Stimulated activated effector memory CD8-positive, alpha-beta T cell treated with anti-CD3 and anti-CD28 coated beads, Interleukin-12 subunit alpha, Interleukin-12 subunit beta, amount 100 ng/mL, for 72 hours (primary cell): ENCODE data around the gene MCM8.

ENCODE experiments used
- ATAC-seq: fragments of 150-1000 bp; cut with Tn5 transposase; 2 replicates; pipeline ENCODE4 v1.10.0; 2021
- DNase-seq, 2 donors: peaks; one replicate each; pipeline ENCODE4 v3.0.0; 2021 to 2022; ENCODE audit warnings: low spot score in 2 of 2
- H3K27ac Mint-ChIP-seq: one replicate; pipeline ENCODE4 v1.8.0; 2022; ENCODE audit warnings: mild to moderate bottlenecking, mixed read lengths
- H3K36me3 Mint-ChIP-seq: one replicate; pipeline ENCODE4 v1.8.0; 2022; ENCODE audit warnings: mild to moderate bottlenecking, mixed read lengths
- H3K4me1 Mint-ChIP-seq: one replicate; pipeline ENCODE4 v1.8.0; 2022; ENCODE audit warnings: mixed read lengths
- H3K4me3 Mint-ChIP-seq: one replicate; pipeline ENCODE4 v1.8.0; 2022; ENCODE audit warnings: mild to moderate bottlenecking, mixed read lengths
- H3K9me3 Mint-ChIP-seq: one replicate; pipeline ENCODE4 v1.8.0; 2022; ENCODE audit warnings: mixed read lengths

The MCM8 gene

DNA sequence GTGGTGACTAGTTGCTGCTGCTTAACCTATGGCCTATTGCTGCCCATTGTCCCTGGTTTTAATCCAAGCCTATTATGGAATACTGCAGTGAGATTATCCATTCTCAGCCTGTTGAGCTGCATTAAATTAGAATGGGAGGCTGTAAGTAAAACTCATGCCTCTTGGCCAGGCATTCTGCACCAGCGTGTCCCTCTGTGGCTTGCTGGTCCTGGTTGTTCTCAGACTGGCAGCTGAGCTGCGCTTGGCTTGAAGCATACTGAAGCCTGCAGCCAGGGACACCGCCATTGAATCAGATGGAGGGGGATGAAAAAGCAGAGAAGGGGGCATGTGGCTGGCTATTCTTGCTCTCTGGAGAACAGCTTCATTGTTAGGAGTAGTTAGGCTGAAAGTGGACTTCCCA lies 87.8 kb downstream of the MCM8 start:
- Mint-ChIP-seq H3K27ac (no peak overlapping the region), H3K36me3 (peaks cover 76% of the 10 kb centered on the region), H3K4me3 (no peak overlapping the region), H3K9me3 (no peaks in the 10 kb centered on the region), H3K4me1 (peaks cover 5% of the 10 kb centered on the region)
- no peak for ATAC-seq
- no peak for DNase-seq

GRCh38 chr20:6039766-6040165 lies 89.3 kb downstream of the MCM8 start:
- Mint-ChIP-seq H3K36me3 (peaks cover 61% of the 10 kb centered on the region), H3K4me1 (peaks cover under 1% of the 10 kb centered on the region), H3K4me3 (no peak overlapping the region), H3K9me3 (no peaks in the 10 kb centered on the region), H3K27ac (no peak overlapping the region)
- no peak for DNase-seq
- no peak for ATAC-seq

GRCh38 chr20:6040540-6040939 lies 90.1 kb downstream of the MCM8 start:
- Mint-ChIP-seq H3K27ac (no peak overlapping the region), H3K9me3 (no peaks in the 10 kb centered on the region), H3K36me3 (peaks cover 53% of the 10 kb centered on the region), H3K4me3 (no peak overlapping the region), H3K4me1 (no peaks in the 10 kb centered on the region)
- DNase-seq, result no peak
- no peak for ATAC-seq

- H3K9me3 Mint-ChIP-seq, result no peaks in the 10 kb centered on the region
- no peaks in the 10 kb centered on the region for H3K4me1 Mint-ChIP-seq
- H3K4me3 Mint-ChIP-seq, result no peak overlapping the region
- H3K27ac Mint-ChIP-seq, result no peak overlapping the region
- no peak for ATAC-seq
- no peak for DNase-seq
- peaks cover 47% of the 10 kb centered on the region for H3K36me3 Mint-ChIP-seq
These were observed 90.7 kb downstream of the MCM8 start for GRCh38 chr20:6040958-6041807.

DNA sequence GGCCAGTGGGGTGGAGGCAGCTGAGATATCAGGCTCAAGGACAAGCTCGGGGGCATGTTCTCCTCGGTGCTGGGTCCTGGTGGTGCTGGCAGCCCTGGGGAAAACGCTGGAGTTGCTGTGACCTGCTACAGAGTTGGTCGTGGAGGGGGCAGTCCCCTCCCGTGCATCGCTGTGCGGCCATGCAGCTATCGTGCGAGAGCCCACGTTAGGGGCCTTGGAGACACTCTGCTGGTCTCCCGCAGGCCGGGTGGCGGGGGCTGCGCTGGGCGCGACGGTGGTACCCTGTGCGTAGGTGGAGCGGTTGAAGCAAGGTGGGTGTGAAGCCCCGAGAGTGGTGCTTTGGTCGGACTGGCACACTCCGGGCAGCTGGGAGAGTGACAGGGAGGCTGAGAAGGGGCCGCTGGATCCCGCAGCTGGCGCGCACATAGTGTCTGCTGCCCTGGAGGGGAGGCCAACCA lies 91.4 kb downstream of the MCM8 start:
- H3K4me3 Mint-ChIP-seq, result no peak overlapping the region
- H3K36me3 Mint-ChIP-seq, result peaks cover 40% of the 10 kb centered on the region
- DNase-seq, result no peak
- no peak overlapping the region for H3K27ac Mint-ChIP-seq
- H3K9me3 Mint-ChIP-seq, result no peaks in the 10 kb centered on the region
- no peak for ATAC-seq
- H3K4me1 Mint-ChIP-seq, result no peaks in the 10 kb centered on the region

GRCh38 chr20:6044115-6044514 lies 93.7 kb downstream of the MCM8 start:
- DNase-seq (no peak), ATAC-seq (no peak)
- Mint-ChIP-seq H3K36me3 (peaks cover 19% of the 10 kb centered on the region), H3K4me1 (no peaks in the 10 kb centered on the region), H3K9me3 (no peaks in the 10 kb centered on the region), H3K4me3 (no peak overlapping the region), H3K27ac (no peak overlapping the region)

- H3K27ac Mint-ChIP-seq, result no peak overlapping the region
- ATAC-seq (no peak), DNase-seq (no peak)
- H3K9me3 Mint-ChIP-seq, result no peaks in the 10 kb centered on the region
- no peaks in the 10 kb centered on the region for H3K4me1 Mint-ChIP-seq
- no peak overlapping the region for H3K4me3 Mint-ChIP-seq
- H3K36me3 Mint-ChIP-seq, result peaks cover 4% of the 10 kb centered on the region
These were observed 95.1 kb downstream of the MCM8 start for GRCh38 chr20:6045566-6045965.

GRCh38 chr20:6046432-6046831 lies 96.0 kb downstream of the MCM8 start:
- Mint-ChIP-seq H3K4me3 (no peak overlapping the region), H3K27ac (no peak overlapping the region), H3K4me1 (no peaks in the 10 kb centered on the region), H3K36me3 (no peaks in the 10 kb centered on the region), H3K9me3 (no peaks in the 10 kb centered on the region)
- DNase-seq, result no peak
- no peak for ATAC-seq

- no peak overlapping the region for H3K4me3 Mint-ChIP-seq
- H3K27ac Mint-ChIP-seq, result no peak overlapping the region
- no peaks in the 10 kb centered on the region for H3K4me1 Mint-ChIP-seq
- no peak for ATAC-seq
- H3K36me3 Mint-ChIP-seq, result no peaks in the 10 kb centered on the region
- DNase-seq, result no peak
- H3K9me3 Mint-ChIP-seq, result no peaks in the 10 kb centered on the region
These were observed 97.9 kb downstream of the MCM8 start for GRCh38 chr20:6048391-6048790.
